ENCODE measurements around the gene C1orf115.
"Not testable (repeated sequence)": the region's sequence is repeated elsewhere in the genome, so short reads cannot be mapped to it uniquely, and the experiment has no call there.

Gene C1orf115

DNA sequence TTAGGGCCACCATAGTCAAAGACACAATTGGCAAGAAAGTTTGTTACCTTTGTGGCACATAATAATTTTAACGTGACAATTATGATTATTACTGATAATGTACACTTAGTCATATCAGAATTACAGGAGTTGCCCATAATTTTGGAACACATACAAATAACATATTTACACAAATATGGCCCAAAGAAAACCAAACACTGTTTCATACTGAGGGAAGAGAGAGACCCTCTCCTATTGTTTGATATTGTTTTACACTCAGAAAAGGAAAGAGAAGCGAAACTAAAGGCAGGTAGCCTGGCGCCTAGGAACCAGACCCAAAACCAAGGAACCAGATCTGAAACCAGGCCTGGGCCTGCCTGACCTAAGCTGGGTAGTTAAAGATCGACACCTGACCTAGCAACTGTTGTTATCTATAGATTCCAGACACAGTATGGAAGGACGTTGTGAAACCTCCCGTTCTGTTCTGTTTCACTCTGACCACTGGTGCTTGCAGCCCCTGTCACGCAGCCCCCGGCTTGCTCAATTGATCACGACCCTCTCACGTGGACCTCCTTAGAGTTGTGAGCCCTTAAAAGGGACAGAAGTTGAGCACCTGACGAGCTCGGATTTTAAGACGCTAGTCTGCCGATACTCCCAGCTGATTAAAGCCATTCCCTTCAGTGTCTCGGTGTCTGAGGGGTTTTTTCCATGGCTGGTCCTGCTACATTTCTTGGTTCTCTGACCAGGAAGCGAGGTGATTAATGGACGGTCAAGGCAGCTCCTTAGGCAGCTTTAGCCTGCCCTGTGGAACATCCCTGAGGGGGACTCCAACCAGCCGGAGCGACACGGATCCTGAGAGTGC lies 27.9 kb downstream of the C1orf115 start:
- no peak for DNase-seq (ENCODE audit: low read depth in 4 of 4, low spot score in 1 of 4)

DNA sequence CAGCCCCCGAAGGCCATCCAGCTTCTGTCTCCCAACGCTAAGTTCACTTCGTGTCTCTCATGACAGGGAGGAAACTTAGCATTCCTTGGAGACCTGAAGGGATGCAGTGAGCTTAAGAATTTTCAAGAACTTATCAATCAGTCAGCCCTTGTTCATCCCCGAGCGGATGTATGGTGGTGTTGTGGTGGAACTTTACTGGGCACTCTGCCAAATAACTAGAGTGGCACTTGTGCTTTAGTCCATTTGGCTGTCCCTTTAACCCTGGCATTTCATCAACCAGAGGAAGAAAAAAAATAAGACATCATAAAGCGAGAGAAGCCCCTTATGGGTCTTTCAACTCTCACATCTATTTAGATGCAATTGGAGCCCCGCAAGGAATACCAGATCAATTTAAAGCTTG lies 31.1 kb downstream of the C1orf115 start:
- not testable (repeated sequence) for DNase-seq (ENCODE audit: low read depth in 4 of 4, low spot score in 1 of 4)

DNA sequence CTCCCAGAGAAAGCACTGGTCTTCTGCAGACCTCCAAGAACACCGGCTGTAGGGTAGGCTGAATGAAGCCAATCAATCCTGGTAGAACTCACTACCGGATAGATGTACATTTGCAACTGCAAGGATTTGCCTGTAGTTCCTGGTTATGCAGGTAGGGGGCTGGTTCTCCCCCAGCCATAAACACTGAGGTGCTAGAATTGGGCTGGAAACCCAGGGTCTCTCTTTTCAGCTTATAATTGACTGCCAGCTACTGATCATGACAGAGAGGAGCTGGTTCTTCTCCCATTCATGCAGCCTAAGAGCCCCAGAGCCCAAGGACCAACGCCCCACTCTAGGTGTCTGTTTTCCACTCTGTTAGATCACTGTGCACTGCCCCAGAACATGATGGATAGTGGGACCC lies 36.5 kb downstream of the C1orf115 start:
- no peak for DNase-seq (ENCODE audit: low read depth in 4 of 4, low spot score in 1 of 4)

DNA sequence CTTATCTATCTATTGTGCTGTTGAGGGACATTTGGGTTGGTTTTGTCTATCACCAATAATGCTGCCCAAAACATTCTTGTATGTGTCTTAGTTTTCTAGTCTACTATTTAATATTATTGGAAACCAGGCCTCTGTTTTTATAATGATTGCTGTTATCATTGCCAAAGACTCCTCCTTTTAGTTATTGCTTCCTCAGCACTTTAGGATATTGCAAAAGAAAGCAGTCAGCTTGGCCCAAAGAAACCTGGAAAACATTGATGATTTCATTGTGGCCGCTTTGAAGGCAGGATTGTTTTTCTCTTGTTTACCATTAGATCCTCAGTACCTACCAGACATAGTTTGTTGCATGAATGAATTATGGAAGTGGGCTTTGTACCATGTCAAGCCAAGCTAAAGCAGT lies 37.4 kb downstream of the C1orf115 start:
- no peak for DNase-seq (ENCODE audit: low read depth in 4 of 4, low spot score in 1 of 4)

DNA sequence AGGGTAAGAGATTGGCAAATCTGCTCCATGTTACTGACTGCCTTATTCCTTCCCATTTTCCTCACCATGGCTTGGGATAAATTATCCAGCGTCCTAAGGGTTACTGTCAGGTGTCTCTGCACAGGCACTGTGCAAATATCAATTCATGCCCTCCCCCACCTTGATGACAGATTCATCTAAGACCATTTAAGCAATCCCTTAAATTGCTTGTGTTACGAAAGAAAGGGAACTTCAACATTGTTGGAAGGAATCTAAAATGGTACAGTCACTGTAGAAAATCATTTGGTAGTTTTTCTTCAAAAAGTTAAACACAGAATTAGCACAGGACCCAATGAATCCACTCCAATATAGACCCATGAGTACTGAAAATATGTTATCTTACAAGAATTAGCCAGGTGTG lies 40.3 kb downstream of the C1orf115 start:
- DNase-seq (ENCODE audit: low read depth in 4 of 4, low spot score in 1 of 4) = no peak

DNA sequence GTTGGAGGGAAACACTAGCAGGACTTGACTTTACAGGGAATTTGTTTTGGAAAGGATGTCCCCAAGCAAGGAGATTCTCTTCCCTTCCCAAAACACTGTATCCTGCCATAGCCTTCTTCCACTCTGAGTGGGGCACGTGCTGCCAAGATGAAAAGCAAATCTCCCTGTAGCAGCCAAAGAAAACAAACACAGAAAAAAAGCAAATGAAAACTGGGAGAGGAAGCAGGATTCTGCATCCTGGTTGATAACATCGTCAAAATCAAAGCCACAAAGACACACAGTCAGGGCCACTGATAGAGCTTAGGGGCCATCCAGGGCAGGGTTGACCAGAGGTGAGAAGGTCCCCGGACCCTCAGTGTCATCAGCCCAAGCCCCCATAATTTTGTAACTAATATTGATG lies 42.0 kb downstream of the C1orf115 start:
- DNase-seq (ENCODE audit: low read depth in 4 of 4, low spot score in 1 of 4) = no peak

DNA sequence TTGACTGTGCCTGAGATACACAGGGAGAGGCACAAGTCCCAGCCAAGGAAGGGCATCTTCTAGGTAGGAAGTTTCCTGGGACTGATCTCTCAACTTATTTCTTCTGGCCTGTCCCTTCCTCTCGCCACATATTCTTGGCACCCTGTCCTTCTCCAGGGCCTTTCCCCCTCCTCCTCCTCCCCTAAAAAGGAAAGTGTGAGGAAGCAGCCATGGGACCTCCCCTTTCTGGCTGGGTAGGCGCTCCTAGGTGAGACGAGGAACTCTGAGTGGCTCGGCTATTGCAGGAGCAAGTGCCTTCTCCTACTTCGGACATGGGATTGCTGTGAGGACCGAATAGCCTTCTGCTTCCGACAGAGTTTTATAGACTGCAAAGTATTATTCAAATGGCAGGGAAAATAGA lies 42.5 kb downstream of the C1orf115 start:
- no peak for DNase-seq (ENCODE audit: low read depth in 4 of 4, low spot score in 1 of 4)

DNA sequence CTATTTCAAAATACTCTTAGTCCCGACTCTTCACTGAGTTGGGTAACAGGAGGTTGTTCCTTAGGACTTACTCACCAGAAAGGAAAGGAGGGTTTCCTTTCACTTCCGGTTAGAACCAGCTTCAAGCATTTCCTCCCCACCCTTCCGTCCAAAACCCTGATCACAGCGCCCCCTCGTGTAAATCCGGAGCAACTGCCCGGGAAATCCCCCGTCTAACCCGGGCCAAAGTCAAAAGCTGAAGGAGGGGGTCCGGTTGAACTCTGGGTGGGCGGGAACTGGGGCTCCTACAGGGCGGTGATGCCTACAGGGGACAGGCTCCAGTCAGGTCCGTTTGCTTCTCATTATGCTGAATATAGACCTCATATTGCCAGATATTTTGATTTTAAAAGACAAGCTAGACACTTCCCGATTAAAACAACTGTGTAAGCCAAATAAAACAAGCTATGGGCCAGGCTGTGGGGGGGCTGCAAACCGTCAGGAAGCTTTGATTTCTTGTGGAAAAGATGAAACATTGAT lies 43.0 kb downstream of the C1orf115 start:
- DNase-seq (ENCODE audit: low read depth in 4 of 4, low spot score in 1 of 4) = peak; percentile 59 to 71 (median 68)

DNA sequence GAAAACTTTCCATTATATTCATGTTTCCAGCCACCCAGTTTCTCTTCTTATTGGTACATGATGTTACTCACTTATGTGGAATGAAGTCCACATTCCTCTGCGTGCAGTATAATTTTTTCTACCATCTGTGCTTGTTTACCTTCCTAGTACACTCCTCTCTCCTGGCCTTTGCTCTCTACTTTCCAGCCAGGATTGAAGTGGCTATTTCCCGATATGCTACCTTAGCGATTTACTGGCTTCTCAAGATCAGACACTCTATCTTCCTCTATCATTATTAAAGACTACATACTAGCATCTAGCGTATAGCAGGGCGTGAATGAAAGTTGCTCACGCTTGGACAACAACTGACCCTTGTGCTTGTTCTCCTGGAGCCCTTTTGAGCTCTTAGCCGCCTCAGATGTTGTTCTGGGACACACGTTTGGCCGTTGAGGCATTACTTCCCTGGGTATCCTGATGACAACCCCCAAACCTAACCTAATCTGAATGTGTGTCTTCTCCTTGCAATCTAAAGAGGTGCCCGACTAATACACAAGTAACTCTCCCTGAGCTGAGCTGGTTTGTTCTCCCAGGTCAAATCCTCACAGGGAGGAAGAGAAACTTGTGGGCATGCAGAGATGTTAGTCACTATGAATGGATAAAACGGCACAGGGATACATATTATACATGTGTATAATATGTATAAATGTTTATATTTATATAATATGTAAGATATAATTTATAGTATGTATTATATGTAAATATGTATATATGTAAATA lies 44.6 kb downstream of the C1orf115 start:
- no peak for DNase-seq (ENCODE audit: low read depth in 4 of 4, low spot score in 1 of 4)

DNA sequence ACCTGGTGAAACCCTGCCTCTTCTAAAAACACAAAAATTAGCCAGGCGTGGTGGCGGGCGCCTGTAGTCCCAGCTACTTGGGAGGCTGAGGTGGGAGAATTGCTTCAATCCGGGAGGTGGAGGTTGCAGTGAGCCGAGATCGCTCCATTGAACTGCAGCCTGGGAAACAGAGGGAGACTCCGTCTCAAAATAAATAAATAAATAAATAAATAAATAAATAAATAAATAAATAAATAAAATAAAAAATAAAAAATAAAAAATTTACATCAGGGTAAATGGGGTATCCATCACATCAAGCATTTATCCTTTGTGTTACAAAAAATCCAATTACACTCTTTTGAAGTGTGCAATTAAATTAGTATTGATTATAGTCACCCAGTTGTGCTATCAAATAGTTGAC lies 46.1 kb downstream of the C1orf115 start:
- not testable (repeated sequence) for DNase-seq (ENCODE audit: low read depth in 4 of 4, low spot score in 1 of 4)

DNA sequence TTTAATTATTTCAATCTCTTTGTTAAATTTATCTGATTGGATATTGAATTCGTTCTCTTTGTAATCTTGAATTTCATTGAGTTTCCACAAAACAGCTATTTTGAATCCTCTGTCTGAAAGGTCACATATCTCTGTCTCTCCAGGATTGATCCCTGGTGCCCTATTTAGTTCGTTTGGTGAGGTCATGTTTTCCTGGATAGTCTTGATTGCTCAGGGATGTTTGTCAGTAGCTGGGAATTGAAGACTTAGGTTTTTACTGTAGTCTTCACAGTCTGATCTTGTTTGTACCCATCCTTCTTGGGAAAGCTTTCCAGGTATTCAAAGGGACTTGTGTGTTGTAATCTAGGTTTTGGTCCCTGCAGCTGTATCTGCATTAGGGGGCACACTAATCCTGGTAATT lies 51.2 kb downstream of the C1orf115 start:
- no peak for DNase-seq (ENCODE audit: low read depth in 4 of 4, low spot score in 1 of 4)

DNA sequence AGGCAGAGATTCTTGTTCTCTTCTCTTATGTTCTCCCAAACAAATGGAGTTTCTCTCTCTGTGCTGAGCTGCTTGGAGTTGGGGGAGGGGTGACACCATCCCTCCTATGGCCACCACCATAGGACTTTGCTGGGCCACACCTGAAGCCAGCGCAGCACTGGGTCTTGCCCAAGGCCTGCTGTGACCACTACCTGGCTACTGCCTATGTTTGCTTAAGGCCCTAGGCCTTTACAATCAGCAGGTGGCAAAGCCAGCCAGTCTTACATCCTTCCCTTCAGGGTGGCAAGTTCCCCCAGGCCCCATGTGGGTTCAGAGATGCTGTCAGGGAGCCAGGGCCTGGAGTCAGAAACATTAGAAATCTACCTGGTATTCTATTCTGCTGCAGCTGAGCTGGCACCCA lies 51.7 kb downstream of the C1orf115 start:
- DNase-seq (ENCODE audit: low read depth in 4 of 4, low spot score in 1 of 4) = no peak

DNA sequence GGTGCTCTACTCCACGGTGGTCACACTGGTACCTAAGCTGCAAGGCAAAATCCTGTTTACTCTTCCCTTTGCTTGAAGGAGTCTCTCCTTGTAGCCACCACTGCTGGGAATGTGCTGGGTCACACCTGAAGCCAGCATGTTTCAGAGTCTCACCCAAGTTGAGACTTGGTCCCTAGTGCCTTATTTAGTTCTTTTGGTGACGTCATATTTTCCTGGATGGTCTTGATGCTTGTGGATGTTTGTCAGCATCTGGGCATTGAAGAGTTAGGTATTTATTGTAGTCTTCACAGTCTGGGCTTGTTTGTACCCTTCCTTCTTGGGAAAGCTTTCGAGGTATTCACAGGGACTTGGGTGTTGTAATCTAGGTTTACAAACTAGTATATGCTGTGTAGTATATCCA lies 52.4 kb downstream of the C1orf115 start:
- DNase-seq (ENCODE audit: low read depth in 4 of 4, low spot score in 1 of 4) = no peak

DNA sequence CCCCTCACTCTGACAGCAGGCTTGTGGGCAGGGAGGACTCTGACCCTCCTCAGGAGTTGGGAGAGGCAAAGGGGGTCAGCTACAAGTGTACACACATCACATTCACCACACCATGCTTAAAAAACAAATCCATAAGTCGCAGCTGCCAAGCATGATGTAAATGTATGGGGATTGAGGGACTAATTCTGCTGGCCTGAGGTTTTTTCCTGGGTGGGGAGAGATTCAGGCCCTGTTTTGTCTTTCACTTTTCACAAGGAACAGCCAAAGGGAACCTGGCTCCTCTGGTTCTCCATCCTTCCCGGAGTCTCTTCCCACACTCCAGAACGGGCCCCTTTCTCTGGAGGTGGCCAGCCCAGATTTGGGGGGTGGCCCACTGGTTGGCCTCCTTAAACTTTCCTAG lies 56.7 kb downstream of the C1orf115 start:
- DNase-seq (ENCODE audit: low read depth in 4 of 4, low spot score in 1 of 4) = no peak

DNA sequence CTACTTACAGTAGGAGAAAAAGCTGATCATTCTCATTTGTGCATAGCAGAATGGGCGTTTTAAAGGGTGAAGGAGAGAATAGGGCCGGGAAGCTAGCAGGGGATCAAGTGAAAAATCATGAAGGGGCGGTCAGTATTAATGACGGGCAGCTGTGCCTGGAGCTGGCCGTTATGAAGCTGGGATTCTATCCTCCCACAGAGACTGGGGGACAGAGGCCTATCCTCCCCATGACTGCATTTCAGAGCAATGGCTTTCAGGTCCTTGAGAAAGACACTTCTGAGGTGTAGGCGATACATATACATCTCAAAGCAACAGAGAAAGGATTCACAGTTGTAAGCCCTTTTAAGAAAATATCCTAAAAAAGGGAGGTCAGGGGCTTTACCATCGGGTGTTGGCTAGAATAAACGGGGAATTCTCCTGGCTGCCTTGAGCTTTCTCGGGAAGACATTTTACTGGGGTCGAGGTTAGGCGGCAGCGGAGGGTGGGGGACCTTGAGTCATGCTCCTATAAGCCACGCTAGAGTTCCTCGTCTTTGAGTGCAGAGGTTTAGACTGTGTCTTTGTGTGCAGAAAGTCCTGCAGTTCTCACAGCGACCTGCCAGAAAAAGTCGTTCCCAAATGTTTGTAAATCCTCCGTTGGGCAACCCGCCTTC lies 57.4 kb downstream of the C1orf115 start:
- DNase-seq (ENCODE audit: low read depth in 4 of 4, low spot score in 1 of 4) = no peak

DNA sequence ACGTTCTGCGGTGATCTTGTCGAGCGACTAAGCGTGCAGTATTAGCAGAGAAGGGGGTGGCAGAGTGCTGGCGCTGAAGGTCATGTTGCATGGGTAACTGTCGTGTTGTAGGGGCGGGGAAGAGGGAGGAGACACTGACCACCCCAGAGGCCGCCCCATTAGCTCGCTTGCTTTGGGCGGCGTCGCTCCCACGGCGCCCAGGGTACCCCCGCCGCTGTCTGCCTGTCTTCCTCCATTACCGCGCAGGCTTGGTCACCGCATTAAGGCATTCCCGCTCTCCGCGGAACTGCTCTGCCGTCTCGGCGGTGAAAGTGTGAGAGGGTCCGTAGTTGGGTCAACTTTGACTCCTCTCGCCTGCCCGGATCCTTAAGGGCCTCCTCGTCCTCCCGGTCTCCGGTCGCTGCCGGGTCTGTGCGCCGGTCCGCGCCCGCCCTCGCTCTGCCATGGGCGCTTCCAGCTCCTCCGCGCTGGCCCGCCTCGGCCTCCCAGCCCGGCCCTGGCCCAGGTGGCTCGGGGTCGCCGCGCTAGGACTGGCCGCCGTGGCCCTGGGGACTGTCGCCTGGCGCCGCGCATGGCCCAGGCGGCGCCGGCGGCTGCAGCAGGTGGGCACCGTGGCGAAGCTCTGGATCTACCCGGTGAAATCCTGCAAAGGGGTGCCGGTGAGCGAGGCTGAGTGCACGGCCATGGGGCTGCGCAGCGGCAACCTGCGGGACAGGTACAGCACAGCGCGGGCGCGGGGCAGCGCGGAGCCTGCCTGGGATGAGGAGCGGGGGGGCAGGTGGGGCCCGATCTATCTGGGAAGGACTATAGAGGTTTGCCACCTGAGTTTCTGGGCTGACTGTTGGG lies 58.1 kb downstream of the C1orf115 start, which contains the start of gene MTARC2:
Gene MTARC2 (plus strand): TSS at position 234 of the 846 bp plus-strand sequence. CDS start 210 bp downstream, at position 444.
- DNase-seq (ENCODE audit: low read depth in 4 of 4, low spot score in 1 of 4) = peak in 1 of 4 experiments; percentile 3
